Heart right ventricle (tissue), 16 donors: ENCODE data around the gene POTEF. TPM values are rescaled to one million over a fixed set of nuclear protein-coding genes. Genes with fewer than 3 reads are reported as not detected.
"Not testable (repeated sequence)": the region's sequence is repeated elsewhere in the genome, so short reads cannot be mapped to it uniquely, and the experiment has no call there.

Source experiments
- ATAC-seq, 8 donors: fragments of 200-7000 bp; cut with Tn5 transposase; one replicate each; pipeline ENCODE4 v1.9.1; 2020; ENCODE audit warnings: mild to moderate bottlenecking in 8 of 8, moderate library complexity in 8 of 8, moderate number of reproducible peaks in 1 of 8
- DNase-seq, 2 donors: peaks; one replicate each; pipeline ENCODE4 v3.0.0-alpha.2; 2020
- H3K27ac ChIP-seq, 10 donors: fragments of 200-600 bp; sonication (generic) in 2 of 10; one replicate each; pipeline versions ENCODE4 v1.5.0 to v1.8.0; 2020 to 2022; ENCODE audit warnings: mild to moderate bottlenecking in 3 of 10
- H3K27me3 ChIP-seq, 7 donors: fragments of 200-600 bp; one replicate each; pipeline ENCODE4 v1.8.0; 2021 to 2022; ENCODE audit warnings: mild to moderate bottlenecking in 2 of 7
- H3K36me3 ChIP-seq, 9 donors: fragments of 200-600 bp; sonication (generic) in 1 of 9; one replicate each; pipeline versions ENCODE4 v1.5.0 to v1.8.0; 2020 to 2022; ENCODE audit warnings: mild to moderate bottlenecking in 2 of 9
- H3K4me1 ChIP-seq, 9 donors: fragments of 200-600 bp; sonication (generic) in 1 of 9; one replicate each; pipeline versions ENCODE4 v1.5.0 to v1.8.0; 2020 to 2022; ENCODE audit warnings: mild to moderate bottlenecking in 4 of 9
- H3K4me3 ChIP-seq, 10 donors: fragments of 200-600 bp; sonication (generic) in 2 of 10; one replicate each; pipeline versions ENCODE4 v1.5.0 to v1.8.0; 2020 to 2022; ENCODE audit warnings: mild to moderate bottlenecking in 7 of 10, moderate library complexity in 2 of 10
- H3K9me3 ChIP-seq, 11 donors: fragments of 200-600 bp in 10 of 11; sonication (generic) in 2 of 11; one replicate each; pipeline versions ENCODE4 v1.5.0 to v1.8.0; 2013 to 2022; ENCODE audit warnings: mild to moderate bottlenecking in 2 of 11, control low read depth in 1 of 11, moderate library complexity in 1 of 11
- CTCF ChIP-seq, 9 donors: fragments of 200-600 bp; sonication (generic) in 2 of 9; IDR thresholded peaks; one replicate each; pipeline versions ENCODE4 v1.5.0 to v1.8.0; 2021 to 2022; ENCODE audit warnings: antibody characterized with exemption in 9 of 9, mild to moderate bottlenecking in 5 of 9, moderate library complexity in 1 of 9
- WGBS, 2 donors: extraction: QIAGEN DNeasy Blood & Tissue Kit; methylation state at CpG; one replicate each; pipeline ENCODE4 v1.1.7; 2013; ENCODE audit warnings: inconsistent platforms in 1 of 2; 5-methylcytosine and 5-hydroxymethylcytosine counted together
- intact Hi-C, 10 donors: fragments of 100-400 bp; cut with DNase I; formaldehyde crosslinking; loops; one replicate each; pipeline versions ENCODE4 v1.11.1 to v1.14.2; 2022
- polyA plus RNA-seq, 2 donors: library from polyadenylated mRNA; stranded (reverse); fragments of 200-250 nt; gene quantifications; one replicate each; pipeline ENCODE4 v1.2.3, GENCODE V29; 2013
- total RNA-seq, 10 donors: library from RNA; stranded (reverse); fragmentation: NEBNext Ultra II Directional in 3 of 10; extraction: Animal tissue kit (Norgen Biotek cat#: 25700) in 3 of 10; gene quantifications; one replicate each; pipeline versions ENCODE4 v1.2.1 to v1.2.4, GENCODE V29; 2021 to 2023
- donor health status: Arrhythmogenic right ventricular cardiomyopathy.
- donor health status: ischemic (EF 13 %, LVEDD 7.1; RV severe dilation, severe dysfunction).
- donor health status: healthy with polysubstance abuse.
- donor health status: DM: no; HTN: yes; CAD: no.
- donor health status: DM: no; HTN: no; CAD: no.
- donor health status: ischemic (EF 25% LVEDD 6.9; RV normal size, moderate dysfunction).
- donor health status: ischemic (EF 25% LVEDD 5.7; RV mildly dilated, moderate dysfunction).
- donor health status: healthy.
- donor health status: DM: yes; HTN: yes; CAD: no.
- donor health status: Ischemic cardiomyopathy.
- donor health status: ischemic (EF 35%, LVEDD 5.7; RV mildly dilated, moderate dysfunction).
- donor health status: nonischemic (EF 11% LVEDD 7.7; RV severe dilation, severe dysfunction).
- donor health status: DM: yes; HTN: yes; CAD: no.
- donor health status: PGD.
- donor health status: ischemic (EF 29% LVEDD 5.4; RV normal size, mild dysfunction).
- donor health status: nonischemic (EF 23%, LVEDD 6.1; RV moderate dilation, normal function).

Gene POTEF
- total and polyA plus RNA-seq, 12 donors: not detected

GRCh38 chr2:130162968-130163367, 33.9 kb upstream of the POTEF start:
- Histone ChIP-seq H3K4me3 (no peak overlapping the region), H3K27me3 (no peaks in the 10 kb centered on the region), H3K4me1 (peaks cover 0 to 2% (median 0%) of the 10 kb centered on the region in 9 donors), H3K36me3 (peaks cover 0 to 85% (median 37%) of the 10 kb centered on the region in 9 donors), H3K9me3 (no peaks in the 10 kb centered on the region), H3K27ac (no peak overlapping the region)
- TF ChIP-seq CTCF (IDR thresholded peaks at IDR 0.05): no peak
- 92 to 95% methylated on average over 9 of the region's 9 CpGs for WGBS, 2 donors
- DNase-seq (no peak), ATAC-seq (no peak)
- intact Hi-C loops: no loop called here

- peaks cover 0 to 85% (median 35%) of the 10 kb centered on the region in 9 donors for H3K36me3 ChIP-seq
- 90 to 94% methylated on average over 6 to 7 of the region's 7 CpGs for WGBS, 2 donors
- intact Hi-C loops, ATAC-seq, H3K4me3 ChIP-seq, DNase-seq, H3K9me3 ChIP-seq, H3K4me1 ChIP-seq, H3K27ac ChIP-seq, H3K27me3 ChIP-seq: not testable (repeated sequence)
Measured at GRCh38 chr2:130162486-130162885, 33.5 kb upstream of the POTEF start.

GRCh38 chr2:130160838-130161705, 32.0 kb upstream of the POTEF start:
- peak in 2 of 9 donors; percentile 8 to 18 for TF ChIP-seq CTCF (IDR thresholded peaks at IDR 0.05)
- H3K9me3 ChIP-seq, H3K4me1 ChIP-seq, H3K27me3 ChIP-seq, H3K4me3 ChIP-seq, intact Hi-C loops: not testable (repeated sequence)
- Histone ChIP-seq H3K27ac (peak overlapping the region in 6 of 10 donors; percentile 5 to 63 (median 58)), H3K36me3 (peaks cover 0 to 72% (median 29%) of the 10 kb centered on the region in 9 donors)
- 72 to 75% methylated on average over 25 of the region's 25 CpGs for whole genome bisulfite sequencing, 2 donors
- ATAC-seq (peak; percentile 69 to 90 (median 79)), DNase-seq (peak; percentile 42 to 57)

GRCh38 chr2:130160131-130160530, 31.1 kb upstream of the POTEF start:
- TF ChIP-seq CTCF (IDR thresholded peaks at IDR 0.05): no peak
- peaks cover 0 to 65% (median 19%) of the 10 kb centered on the region in 9 donors for H3K36me3 ChIP-seq
- no peaks in the 10 kb centered on the region for H3K9me3 ChIP-seq
- H3K4me1 ChIP-seq: peaks cover 0 to 2% (median 0%) of the 10 kb centered on the region in 9 donors
- no peak overlapping the region for H3K4me3 ChIP-seq
- H3K27ac ChIP-seq: peak overlapping the region in 4 of 10 donors; percentile 7 to 43 (median 20)
- no peaks in the 10 kb centered on the region for H3K27me3 ChIP-seq
- ATAC-seq: no peak
- intact Hi-C loops: no loop called here
- DNase-seq: no peak
- WGBS, 2 donors: 95 to 97% methylated on average over 6 of the region's 6 CpGs

- ATAC-seq: not testable (repeated sequence)
Measured at GRCh38 chr2:130159376-130159775, 30.4 kb upstream of the POTEF start.

More at GRCh38 chr2:130159376-130159775, 30.4 kb upstream of the POTEF start:
- H3K4me1 ChIP-seq, H3K9me3 ChIP-seq, H3K27ac ChIP-seq, H3K4me3 ChIP-seq, DNase-seq, H3K27me3 ChIP-seq: not testable (repeated sequence)
- H3K36me3 ChIP-seq: peaks cover 0 to 65% (median 17%) of the 10 kb centered on the region in 9 donors
- 94 to 98% methylated on average over 4 of the region's 4 CpGs for WGBS, 2 donors
- intact Hi-C loops: loop anchor here in 6 of 10 donors (5.0 to 10.0 kb wide), 3 partner anchors 173 to 178 kb away; no protein-coding TSS in a partner anchor
